ENCODE data around the gene PGLYRP4.
"Not testable (repeated sequence)": the region's sequence is repeated elsewhere in the genome, so short reads cannot be mapped to it uniquely, and the experiment has no call there.

Gene PGLYRP4

GRCh38 chr1:153324912-153325311 lies 23.7 kb downstream of the PGLYRP4 start:
- Histone ChIP-seq H3K9me3 (peaks cover 0 to 31% (median 28%) of the 10 kb centered on the region in 3 donors), H3K27ac (no peak overlapping the region), H3K36me3 (no peaks in the 10 kb centered on the region), H3K4me3 (no peak overlapping the region), H3K4me1 (no peaks in the 10 kb centered on the region), H3K27me3 (peaks cover 0 to 2% of the 10 kb centered on the region in 2 donors)
- TF ChIP-seq CTCF (IDR thresholded peaks at IDR 0.05) = no peak
- DNase-seq = no peak
- intact Hi-C loops (cut with DNase I; ENCODE audit: low total_unique reads) = no loop called here

GRCh38 chr1:153322568-153322967 lies 26.1 kb downstream of the PGLYRP4 start:
- Histone ChIP-seq H3K4me1 (no peaks in the 10 kb centered on the region), H3K4me3 (no peak overlapping the region), H3K9me3 (peaks cover 0 to 35% (median 31%) of the 10 kb centered on the region in 3 donors), H3K27me3 (peaks cover 0 to 7% of the 10 kb centered on the region in 2 donors), H3K36me3 (no peaks in the 10 kb centered on the region), H3K27ac (no peak overlapping the region)
- TF ChIP-seq CTCF (IDR thresholded peaks at IDR 0.05) = no peak
- intact Hi-C loops (cut with DNase I; ENCODE audit: low total_unique reads) = no loop called here
- no peak for DNase-seq

- H3K9me3 ChIP-seq = peaks cover 0 to 18% (median 15%) of the 10 kb centered on the region in 3 donors
- H3K27me3 ChIP-seq; DNase-seq; H3K4me3 ChIP-seq; H3K36me3 ChIP-seq; H3K4me1 ChIP-seq; H3K27ac ChIP-seq; intact Hi-C loops (cut with DNase I; ENCODE audit: low total_unique reads): not testable (repeated sequence)
Measured at GRCh38 chr1:153318145-153318544, 30.5 kb downstream of the PGLYRP4 start.

- H3K4me1 ChIP-seq; intact Hi-C loops (cut with DNase I; ENCODE audit: low total_unique reads); DNase-seq; H3K4me3 ChIP-seq; H3K27ac ChIP-seq; H3K27me3 ChIP-seq; H3K36me3 ChIP-seq: not testable (repeated sequence)
- peaks cover 0 to 17% (median 4%) of the 10 kb centered on the region in 3 donors for H3K9me3 ChIP-seq
Measured at GRCh38 chr1:153316013-153316412, 32.6 kb downstream of the PGLYRP4 start.

GRCh38 chr1:153314388-153314787 lies 34.3 kb downstream of the PGLYRP4 start:
- H3K36me3 ChIP-seq; H3K4me3 ChIP-seq; DNase-seq; intact Hi-C loops (cut with DNase I; ENCODE audit: low total_unique reads); H3K27ac ChIP-seq; H3K4me1 ChIP-seq; H3K27me3 ChIP-seq; H3K9me3 ChIP-seq: not testable (repeated sequence)

- no peak for TF ChIP-seq CTCF (IDR thresholded peaks at IDR 0.05)
- Histone ChIP-seq H3K4me3 (no peak overlapping the region), H3K36me3 (no peaks in the 10 kb centered on the region), H3K9me3 (no peaks in the 10 kb centered on the region), H3K27me3 (no peaks in the 10 kb centered on the region), H3K4me1 (no peaks in the 10 kb centered on the region), H3K27ac (no peak overlapping the region)
- no peak for DNase-seq
- intact Hi-C loops (cut with DNase I; ENCODE audit: low total_unique reads) = no loop called here
Measured at GRCh38 chr1:153313288-153313687, 35.4 kb downstream of the PGLYRP4 start.

- Histone ChIP-seq H3K27me3 (peaks cover 0 to under 1% of the 10 kb centered on the region in 2 donors), H3K4me1 (no peaks in the 10 kb centered on the region), H3K9me3 (no peaks in the 10 kb centered on the region), H3K27ac (no peak within 1 kb of the TSS), H3K4me3 (no peak within 1 kb of the TSS), H3K36me3 (no peaks in the 10 kb centered on the region)
- no peak for TF ChIP-seq CTCF (IDR thresholded peaks at IDR 0.05)
- peak in 1 of 2 donors; percentile 16 for DNase-seq
- intact Hi-C loops (cut with DNase I; ENCODE audit: low total_unique reads) = no loop called here
Measured at GRCh38 chr1:153312570-153313186, 36.0 kb downstream of the PGLYRP4 start, which contains the start of gene PGLYRP3. PGLYRP3 (minus strand) TSS chr1:153312952; CDS start chr1:153310665, 2,287 bp downstream.
